Smooth muscle cell (in vitro differentiated cells): ENCODE results near the gene IGF2R. TPM values are rescaled to one million over a fixed set of nuclear protein-coding genes. Genes with fewer than 3 reads are reported as not detected.
A peak's percentile ranks its signal among the peaks of the same experiment; 100 is the strongest.

ENCODE experiments used
- DNase-seq: peaks from one replicate; lab custom pipeline; 2025; ENCODE audit not compliant: unreplicated experiment; lab: John Stamatoyannopoulos, UW
- H2AFZ ChIP-seq: fragments of 200-600 bp; sonication (generic); 2 replicates; pipeline ENCODE4 v1.6.0; 2016; ENCODE audit warnings: antibody characterized with exemption, low read depth, mild to moderate bottlenecking
- H3F3A ChIP-seq: fragments of 200-600 bp; sonication (generic); 2 replicates; pipeline ENCODE4 v1.6.0; 2017; ENCODE audit warnings: antibody characterized with exemption, low read depth
- H3K27ac ChIP-seq: fragments of 200-600 bp; sonication (generic); 2 replicates; pipeline ENCODE4 v1.5.1; 2016; ENCODE audit warnings: low read depth, mild to moderate bottlenecking
- H3K27me3 ChIP-seq: fragments of 200-600 bp; sonication (generic); 2 replicates; pipeline ENCODE4 v1.6.1; 2016; ENCODE audit warnings: low read depth, mild to moderate bottlenecking
- H3K36me3 ChIP-seq: fragments of 200-600 bp; sonication (generic); 2 replicates; pipeline ENCODE4 v1.5.1; 2016; ENCODE audit warnings: low read depth
- H3K4me1 ChIP-seq: fragments of 200-600 bp; sonication (generic); 2 replicates; pipeline ENCODE4 v1.5.1; 2016; ENCODE audit warnings: low read depth
- H3K4me2 ChIP-seq: fragments of 200-600 bp; sonication (generic); 2 replicates; pipeline ENCODE4 v1.6.0; 2016; ENCODE audit warnings: mild to moderate bottlenecking
- H3K4me3 ChIP-seq: fragments of 200-600 bp; sonication (generic); 2 replicates; pipeline ENCODE4 v1.5.1; 2016; ENCODE audit warnings: mild to moderate bottlenecking
- H3K79me2 ChIP-seq: fragments of 200-600 bp; sonication (generic); 2 replicates; pipeline ENCODE4 v1.6.0; 2016; ENCODE audit warnings: low read depth, mild to moderate bottlenecking
- H3K9ac ChIP-seq: fragments of 200-600 bp; sonication (generic); 2 replicates; pipeline ENCODE4 v1.6.0; 2016; ENCODE audit warnings: low read depth
- H3K9me3 ChIP-seq: fragments of 200-600 bp; sonication (generic); replicated peaks from 2 replicates; pipeline ENCODE4 v1.5.1; 2016; ENCODE audit warnings: low read depth
- H4K20me1 ChIP-seq: fragments of 200-600 bp; sonication (generic); 2 replicates; pipeline ENCODE4 v1.6.0; 2016; ENCODE audit warnings: low read depth
- CTCF ChIP-seq: fragments of 200-600 bp; sonication (generic); IDR thresholded peaks from 2 replicates; pipeline ENCODE4 v1.5.1; 2017; ENCODE audit warnings: borderline replicate concordance, mild to moderate bottlenecking, antibody characterized with exemption; ENCODE audit not compliant: insufficient read depth, poor library complexity, severe bottlenecking
- WGBS: methylation state at CpG from one replicate; pipeline ENCODE4 v1.1.7; 2016; ENCODE audit warnings: low lambda C conversion rate; 5-methylcytosine and 5-hydroxymethylcytosine counted together
- polyA plus RNA-seq: library from polyadenylated mRNA; unstranded; fragments of >200 nt; fragmentation: Nextera tagmentation; extraction: Ambion mirVana; gene quantifications from 2 replicates; pipeline ENCODE4 v1.2.1, GENCODE V29; 2016
- total RNA-seq: library from RNA; depleted of rRNA; stranded (reverse); fragments of >200 nt; gene quantifications from 2 replicates; pipeline ENCODE4 v1.2.3, GENCODE V29; 2014

The IGF2R gene
- total and polyA plus RNA-seq, 2 experiments from 2014 or later: 44.7 to 77.4 TPM

GRCh38 chr6:160085713-160086505 lies 117.0 kb downstream of the IGF2R start:
- Histone ChIP-seq H3K4me1 (no peaks in the 10 kb centered on the region), H3K79me2 (no peaks in the 10 kb centered on the region), H3K4me3 (no peak overlapping the region), H3K9me3 (no peaks in the 10 kb centered on the region), H3K9ac (no peak overlapping the region), H3F3A (no peaks in the 10 kb centered on the region), H4K20me1 (peaks cover 5% of the 10 kb centered on the region), H3K36me3 (peaks cover 11% of the 10 kb centered on the region), H3K27me3 (no peaks in the 10 kb centered on the region), H3K4me2 (no peak overlapping the region), H3K27ac (no peak overlapping the region), H2AFZ (no peak overlapping the region)
- WGBS: 94% methylated on average over 15 of the region's 15 CpGs
- DNase-seq: no peak
- no peak for TF ChIP-seq CTCF

- H3K79me2 ChIP-seq: no peaks in the 10 kb centered on the region
- TF ChIP-seq CTCF: no peak
- 98% methylated on average over 8 of the region's 8 CpGs for WGBS
- H3K4me1 ChIP-seq: no peaks in the 10 kb centered on the region
- H3F3A ChIP-seq: no peaks in the 10 kb centered on the region
- H2AFZ ChIP-seq: no peak overlapping the region
- H3K36me3 ChIP-seq: peaks cover 9% of the 10 kb centered on the region
- H3K9me3 ChIP-seq: no peaks in the 10 kb centered on the region
- no peak for DNase-seq
- peaks cover 5% of the 10 kb centered on the region for H4K20me1 ChIP-seq
- no peak overlapping the region for H3K4me2 ChIP-seq
- H3K27me3 ChIP-seq: no peaks in the 10 kb centered on the region
- H3K27ac ChIP-seq: no peak overlapping the region
- no peak overlapping the region for H3K9ac ChIP-seq
- H3K4me3 ChIP-seq: no peak overlapping the region
Observed at GRCh38 chr6:160086754-160087153, 117.9 kb downstream of the IGF2R start.

GRCh38 chr6:160088069-160088783 lies 119.3 kb downstream of the IGF2R start:
- Histone ChIP-seq H3K4me2 (no peak overlapping the region), H3K36me3 (peaks cover 5% of the 10 kb centered on the region), H3K4me3 (no peak overlapping the region), H3K27ac (peak overlapping the region; percentile 40), H3K4me1 (no peaks in the 10 kb centered on the region), H3K79me2 (no peaks in the 10 kb centered on the region), H3K27me3 (no peaks in the 10 kb centered on the region), H2AFZ (no peak overlapping the region), H3F3A (no peaks in the 10 kb centered on the region), H4K20me1 (peaks cover 5% of the 10 kb centered on the region), H3K9me3 (no peaks in the 10 kb centered on the region), H3K9ac (no peak overlapping the region)
- TF ChIP-seq CTCF: peak; percentile 79
- DNase-seq: peak; percentile 17
- 72% methylated on average over 13 of the region's 13 CpGs for WGBS
